ENCODE results near the gene GMPR. TPM values are rescaled to one million over a fixed set of nuclear protein-coding genes. Genes with fewer than 3 reads are reported as not detected.
A peak's percentile ranks its signal among the peaks of the same experiment; 100 is the strongest.

Gene GMPR
- total and polyA plus RNA-seq, 4 experiments from 2014 or later: 0.56 to 0.68 TPM; not detected in 2

DNA sequence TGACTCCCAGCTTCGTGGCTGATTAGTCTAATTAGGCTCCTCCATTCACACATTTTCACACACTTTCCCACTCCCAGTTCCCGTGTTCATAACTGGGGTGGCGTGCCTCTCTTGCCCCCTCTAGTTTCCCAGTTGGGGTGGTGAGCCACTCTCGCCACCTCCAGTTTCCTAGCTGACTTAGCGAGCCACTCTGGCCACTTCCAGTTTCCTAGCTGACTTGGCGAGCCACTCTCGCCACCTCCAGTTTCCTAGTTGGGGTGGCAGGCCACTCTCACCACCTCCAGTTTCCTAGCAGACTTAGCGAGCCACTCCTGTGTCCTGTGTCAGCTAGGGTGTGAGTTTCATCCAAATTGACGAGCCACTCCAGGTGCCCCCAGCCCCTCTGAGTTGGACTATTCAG, 7.4 kb upstream of the GMPR start:
- H3K27ac Mint-ChIP-seq: no peak overlapping the region
- no peak for DNase-seq
- intact Hi-C loops (cut with micrococcal nuclease): no loop called here
- H3K4me1 ChIP-seq (ENCODE audit: insufficient read depth, low read length): no peaks in the 10 kb centered on the region
- H3K9me3 ChIP-seq (ENCODE audit: control insufficient read depth in 1 of 2, low read length in 2 of 2): no peaks in the 10 kb centered on the region
- H3K4me1 Mint-ChIP-seq: peaks cover 0 to 1% (median 0%) of the 10 kb centered on the region in 4 donors
- H3K36me3 Mint-ChIP-seq: no peaks in the 10 kb centered on the region
- ChIA-PET POLR2A (ENCODE audit: partially characterized antibody) (no interaction called here), CTCF (ENCODE audit: partially characterized antibody) (no interaction called here)
- H3K27ac ChIP-seq (ENCODE audit: low read depth, low read length): no peak overlapping the region
- no peaks in the 10 kb centered on the region for H3K9me3 Mint-ChIP-seq
- peaks cover 12 to 16% of the 10 kb centered on the region in 2 donors for H3K27me3 Mint-ChIP-seq
- H3K4me3 Mint-ChIP-seq: no peak overlapping the region
- H3K27me3 ChIP-seq (ENCODE audit: insufficient read depth, low read length): no peaks in the 10 kb centered on the region
- H3K4me3 ChIP-seq (ENCODE audit: low read length in 2 of 2): no peak overlapping the region
- no peaks in the 10 kb centered on the region for H3K36me3 ChIP-seq (ENCODE audit: insufficient read depth, low read length)

DNA sequence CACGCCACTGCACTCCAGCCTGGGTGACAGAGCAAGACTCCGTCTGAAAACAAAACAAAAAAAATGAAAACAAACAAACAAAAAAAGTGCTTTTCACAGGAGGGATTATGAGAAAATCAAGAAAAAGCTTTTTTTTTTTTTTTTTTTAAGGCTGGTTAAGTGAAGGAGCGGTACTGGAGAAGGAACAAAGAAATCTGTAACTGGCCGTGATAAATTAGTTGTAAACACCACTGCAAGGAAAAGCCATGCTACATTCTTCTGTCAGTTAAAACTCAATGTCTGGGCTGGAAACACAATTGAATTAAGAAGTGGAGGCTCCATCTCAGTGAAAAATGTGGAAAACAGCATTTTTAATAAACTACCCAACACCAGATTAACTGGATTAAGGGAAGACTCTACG, 6.3 kb upstream of the GMPR start:
- ChIA-PET CTCF (ENCODE audit: partially characterized antibody) (no interaction called here), POLR2A (ENCODE audit: partially characterized antibody) (no interaction called here)
- DNase-seq: no peak

DNA sequence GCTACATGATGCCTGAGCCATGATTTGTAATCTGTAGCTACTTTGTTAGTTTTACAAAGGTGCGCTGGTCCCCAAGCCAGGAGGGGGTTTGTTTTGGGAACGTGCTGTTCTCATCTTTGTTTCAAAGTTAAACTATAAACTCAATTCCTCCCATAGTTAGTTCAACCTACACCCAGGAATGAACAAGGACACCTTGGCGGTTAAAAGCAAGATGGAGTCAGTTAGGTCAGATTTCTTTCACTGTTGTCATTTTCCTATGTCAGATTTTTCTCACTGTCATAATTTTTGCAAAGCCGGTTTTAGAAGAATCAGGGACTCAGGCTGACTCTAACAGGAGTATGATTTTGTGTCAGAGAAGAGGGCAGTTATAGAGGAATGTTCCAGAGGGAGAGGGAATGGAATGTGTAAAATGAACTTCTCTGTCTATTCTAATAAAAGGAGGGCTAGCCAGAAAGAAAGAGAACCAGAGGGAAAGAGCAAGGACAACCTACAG, 2.3 kb upstream of the GMPR start:
- H3K9me3 ChIP-seq (ENCODE audit: control insufficient read depth in 1 of 2, low read length in 2 of 2): no peaks in the 10 kb centered on the region
- Mint-ChIP-seq H3K27ac (peak overlapping the region in 1 of 7 donors; percentile 32), H3K4me1 (peaks cover 14 to 26% (median 20%) of the 10 kb centered on the region in 4 donors), H3K9me3 (no peaks in the 10 kb centered on the region), H3K36me3 (peaks cover 0 to 3% of the 10 kb centered on the region in 2 donors), H3K27me3 (peaks cover 21 to 25% of the 10 kb centered on the region in 2 donors), H3K4me3 (peak overlapping the region in 2 of 8 donors; percentile 7 to 18)
- H3K27ac ChIP-seq (ENCODE audit: low read depth, low read length): no peak overlapping the region
- peaks cover 9% of the 10 kb centered on the region for H3K27me3 ChIP-seq (ENCODE audit: insufficient read depth, low read length)
- CTCF ChIA-PET (ENCODE audit: partially characterized antibody): interaction anchor here (1.4 kb wide), 1 partner anchor 11 kb away, joined by 6 read pairs; no protein-coding TSS in a partner anchor
- DNase-seq: no peak
- H3K4me3 ChIP-seq (ENCODE audit: low read length in 2 of 2): no peak overlapping the region
- POLR2A ChIA-PET (ENCODE audit: partially characterized antibody): no interaction called here
- H3K4me1 ChIP-seq (ENCODE audit: insufficient read depth, low read length): peaks cover 22% of the 10 kb centered on the region
- intact Hi-C loops (cut with micrococcal nuclease): no loop called here
- H3K36me3 ChIP-seq (ENCODE audit: insufficient read depth, low read length): no peaks in the 10 kb centered on the region

More for the DNA sequence above, 6.3 kb upstream of the GMPR start:
- Histone ChIP-seq H3K27me3 (ENCODE audit: insufficient read depth, low read length) (no peaks in the 10 kb centered on the region), H3K9me3 (ENCODE audit: control insufficient read depth in 1 of 2, low read length in 2 of 2) (no peaks in the 10 kb centered on the region), H3K36me3 (ENCODE audit: insufficient read depth, low read length) (no peaks in the 10 kb centered on the region), H3K4me1 (ENCODE audit: insufficient read depth, low read length) (peaks cover 5% of the 10 kb centered on the region), H3K27ac (ENCODE audit: low read depth, low read length) (no peak overlapping the region), H3K4me3 (ENCODE audit: low read length in 2 of 2) (no peak overlapping the region)
- Mint-ChIP-seq H3K27me3 (peaks cover 14 to 17% of the 10 kb centered on the region in 2 donors), H3K36me3 (no peaks in the 10 kb centered on the region), H3K4me3 (no peak overlapping the region), H3K9me3 (no peaks in the 10 kb centered on the region), H3K27ac (no peak overlapping the region), H3K4me1 (peaks cover 5 to 11% (median 8%) of the 10 kb centered on the region in 4 donors)
- intact Hi-C loops (cut with micrococcal nuclease): no loop called here

DNA sequence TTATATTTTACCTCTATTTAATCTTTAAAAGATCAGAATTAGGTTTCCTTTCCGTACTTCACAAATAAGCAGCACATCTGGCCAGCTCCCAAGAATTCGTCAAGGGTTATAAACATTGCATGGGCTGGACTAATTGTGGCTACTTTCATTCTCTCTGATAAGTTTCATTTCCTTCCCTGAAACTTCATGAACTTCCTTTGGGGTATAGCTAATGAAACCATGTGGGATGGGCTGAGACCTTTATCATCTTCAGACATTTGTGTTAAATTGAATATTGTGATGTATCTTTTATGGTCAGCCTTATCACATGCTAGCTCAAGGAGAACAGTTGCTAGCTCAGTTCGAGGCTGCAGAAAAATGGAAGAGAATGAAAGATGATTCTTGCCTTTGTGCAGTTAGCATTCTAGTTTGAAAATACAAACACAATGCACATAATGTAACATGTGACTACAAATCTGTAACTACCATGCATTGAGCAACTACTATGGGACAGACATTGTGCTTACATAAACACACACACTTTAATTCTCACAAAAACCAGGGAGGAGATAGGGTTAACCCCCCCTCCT, 1.7 kb upstream of the GMPR start:
- no peak overlapping the region for H3K27ac Mint-ChIP-seq
- intact Hi-C loops (cut with micrococcal nuclease): no loop called here
- CTCF ChIA-PET (ENCODE audit: partially characterized antibody): interaction anchor here (0.8 to 1.4 kb wide), 2 partner anchors 11 to 26 kb away, joined by 3 to 6 read pairs; no protein-coding TSS in a partner anchor

DNA sequence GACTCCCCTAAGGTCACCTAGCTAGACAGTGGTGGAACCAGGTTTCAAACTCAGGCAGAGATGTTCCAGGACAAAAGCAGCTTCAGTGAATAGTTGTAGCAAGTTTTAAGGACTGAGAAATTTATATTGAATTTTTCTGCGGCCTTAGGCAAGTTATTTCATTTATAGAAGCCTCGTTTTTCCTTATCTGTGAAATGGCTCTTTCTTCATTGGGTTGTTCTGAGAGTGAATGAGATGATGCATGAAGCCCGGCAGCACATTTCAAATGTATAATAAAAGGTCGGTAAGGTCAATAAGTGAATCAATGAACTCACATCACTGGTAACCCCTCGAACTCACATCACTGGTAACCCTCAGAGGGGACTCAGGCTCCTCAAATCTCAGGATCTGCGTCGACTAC, 1.1 kb upstream of the GMPR start:
- no peak overlapping the region for H3K27ac ChIP-seq (ENCODE audit: low read depth, low read length)
- H3K9me3 ChIP-seq (ENCODE audit: control insufficient read depth in 1 of 2, low read length in 2 of 2): no peaks in the 10 kb centered on the region
- H3K4me3 ChIP-seq (ENCODE audit: low read length in 2 of 2): no peak overlapping the region
- Mint-ChIP-seq H3K4me1 (peaks cover 14 to 26% (median 20%) of the 10 kb centered on the region in 4 donors), H3K9me3 (no peaks in the 10 kb centered on the region), H3K27me3 (peaks cover 21 to 23% of the 10 kb centered on the region in 2 donors), H3K4me3 (peak overlapping the region; percentile 32 to 87 (median 70)), H3K27ac (no peak overlapping the region), H3K36me3 (peaks cover 0 to 3% of the 10 kb centered on the region in 2 donors)
- POLR2A ChIA-PET (ENCODE audit: partially characterized antibody): no interaction called here
- CTCF ChIA-PET (ENCODE audit: partially characterized antibody): interaction anchor here (0.8 to 1.4 kb wide), 2 partner anchors 10 to 26 kb away, joined by 3 to 6 read pairs; no protein-coding TSS in a partner anchor
- peaks cover 22% of the 10 kb centered on the region for H3K4me1 ChIP-seq (ENCODE audit: insufficient read depth, low read length)
- no peak for DNase-seq
- intact Hi-C loops (cut with micrococcal nuclease): no loop called here
- H3K36me3 ChIP-seq (ENCODE audit: insufficient read depth, low read length): no peaks in the 10 kb centered on the region
- peaks cover 9% of the 10 kb centered on the region for H3K27me3 ChIP-seq (ENCODE audit: insufficient read depth, low read length)

More for the DNA sequence above, 1.7 kb upstream of the GMPR start:
- Histone ChIP-seq H3K4me1 (ENCODE audit: insufficient read depth, low read length) (peaks cover 22% of the 10 kb centered on the region), H3K9me3 (ENCODE audit: control insufficient read depth in 1 of 2, low read length in 2 of 2) (no peaks in the 10 kb centered on the region), H3K27me3 (ENCODE audit: insufficient read depth, low read length) (peaks cover 9% of the 10 kb centered on the region), H3K27ac (ENCODE audit: low read depth, low read length) (no peak overlapping the region), H3K36me3 (ENCODE audit: insufficient read depth, low read length) (no peaks in the 10 kb centered on the region), H3K4me3 (ENCODE audit: low read length in 2 of 2) (no peak overlapping the region)
- peaks cover 0 to 3% of the 10 kb centered on the region in 2 donors for H3K36me3 Mint-ChIP-seq
- peaks cover 21 to 25% of the 10 kb centered on the region in 2 donors for H3K27me3 Mint-ChIP-seq
- POLR2A ChIA-PET (ENCODE audit: partially characterized antibody): no interaction called here
- peaks cover 14 to 26% (median 20%) of the 10 kb centered on the region in 4 donors for H3K4me1 Mint-ChIP-seq
- peak overlapping the region; percentile 27 to 87 (median 52) for H3K4me3 Mint-ChIP-seq
- DNase-seq: no peak
- H3K9me3 Mint-ChIP-seq: no peaks in the 10 kb centered on the region

DNA sequence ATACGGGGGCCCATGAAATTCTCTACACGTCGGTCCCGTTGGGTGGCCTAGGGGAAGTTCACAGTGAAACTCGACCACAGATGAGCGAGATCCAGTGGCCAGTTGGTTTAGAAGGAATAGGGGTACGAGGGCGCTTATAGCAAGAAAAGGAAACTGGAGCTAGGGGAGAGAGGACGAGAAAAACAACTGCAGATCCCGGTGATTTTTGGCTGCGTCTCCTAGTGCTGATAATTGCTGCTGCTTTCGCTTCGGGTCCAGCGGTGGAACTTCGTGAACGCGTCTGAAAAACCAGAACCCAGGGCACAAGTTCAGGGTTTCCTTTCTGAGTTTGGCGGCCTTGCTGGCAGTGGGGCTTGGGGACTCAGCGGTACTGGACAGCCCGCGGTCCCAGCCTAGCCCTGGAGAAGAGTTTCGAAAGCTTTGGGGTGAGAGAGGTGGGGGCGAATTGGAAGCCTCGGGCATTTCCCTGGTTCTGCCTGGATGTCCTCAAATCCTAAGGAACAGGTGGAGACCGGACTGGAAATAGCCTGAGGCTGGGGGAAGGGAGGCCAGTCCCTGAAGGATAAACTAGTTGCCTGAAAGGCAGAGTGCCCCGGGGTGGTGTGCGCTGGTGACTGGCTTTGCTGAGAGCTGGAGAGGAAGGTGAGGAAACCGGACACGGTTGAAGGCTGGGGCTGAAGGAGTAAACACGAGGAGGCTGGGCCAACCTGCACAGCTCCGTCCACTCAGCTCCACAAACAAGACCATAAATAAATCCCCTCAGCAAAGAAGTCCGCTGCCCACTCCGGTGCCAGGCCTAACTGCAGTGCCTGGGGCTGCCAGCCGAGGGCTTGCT, 793 bp downstream of the GMPR start:
- Mint-ChIP-seq H3K4me1 (peaks cover 14 to 26% (median 20%) of the 10 kb centered on the region in 4 donors), H3K27ac (peak overlapping the region in 5 of 7 donors; percentile 37 to 87 (median 73)), H3K27me3 (peaks cover 14 to 19% of the 10 kb centered on the region in 2 donors), H3K9me3 (no peaks in the 10 kb centered on the region), H3K4me3 (peak overlapping the region; percentile 87 to 99 (median 92)), H3K36me3 (peaks cover 0 to 3% of the 10 kb centered on the region in 2 donors)
- H3K27ac ChIP-seq (ENCODE audit: low read depth, low read length): no peak overlapping the region
- intact Hi-C loops (cut with micrococcal nuclease): no loop called here
- peak overlapping the region; percentile 61 to 75 for H3K4me3 ChIP-seq (ENCODE audit: low read length in 2 of 2)
- ChIA-PET CTCF (ENCODE audit: partially characterized antibody) (no interaction called here), POLR2A (ENCODE audit: partially characterized antibody) (interaction anchor here (0.9 kb wide), 1 partner anchor 81 kb away, joined by 3 read pairs; no protein-coding TSS in a partner anchor)
- H3K4me1 ChIP-seq (ENCODE audit: insufficient read depth, low read length): peaks cover 22% of the 10 kb centered on the region
- no peaks in the 10 kb centered on the region for H3K9me3 ChIP-seq (ENCODE audit: control insufficient read depth in 1 of 2, low read length in 2 of 2)
- no peaks in the 10 kb centered on the region for H3K36me3 ChIP-seq (ENCODE audit: insufficient read depth, low read length)
- peaks cover 9% of the 10 kb centered on the region for H3K27me3 ChIP-seq (ENCODE audit: insufficient read depth, low read length)
- DNase-seq: peak in 2 of 5 donors; percentile 9 to 15

DNA sequence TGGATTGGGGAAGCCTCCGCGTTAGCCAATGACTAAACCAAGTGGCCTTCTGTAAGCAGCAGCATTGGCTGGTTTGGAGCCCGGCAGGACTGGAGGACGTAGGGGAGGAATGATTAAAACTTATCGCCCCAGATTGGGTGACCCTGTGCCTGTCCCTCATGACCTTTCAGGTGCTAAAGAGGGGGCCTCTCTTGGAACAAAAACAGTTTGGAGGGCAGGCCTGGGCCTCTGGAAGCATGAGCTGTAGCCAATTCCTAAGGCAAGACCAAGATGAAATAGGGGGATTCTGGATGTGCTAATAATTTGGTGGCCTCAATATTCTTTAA, 1.4 kb downstream of the GMPR start:
- Mint-ChIP-seq H3K4me3 (peak overlapping the region in 2 of 8 donors; percentile 95 to 96), H3K36me3 (peaks cover 0 to 3% of the 10 kb centered on the region in 2 donors), H3K4me1 (peaks cover 14 to 26% (median 20%) of the 10 kb centered on the region in 4 donors), H3K27me3 (peaks cover 16 to 19% of the 10 kb centered on the region in 2 donors), H3K9me3 (no peaks in the 10 kb centered on the region), H3K27ac (no peak overlapping the region)
- H3K4me3 ChIP-seq (ENCODE audit: low read length in 2 of 2): no peak overlapping the region
- no peak for DNase-seq
- ChIA-PET CTCF (ENCODE audit: partially characterized antibody) (no interaction called here), POLR2A (ENCODE audit: partially characterized antibody) (interaction anchor here (0.9 kb wide), 1 partner anchor 80 kb away, joined by 3 read pairs; no protein-coding TSS in a partner anchor)
- H3K27me3 ChIP-seq (ENCODE audit: insufficient read depth, low read length): peaks cover 9% of the 10 kb centered on the region
- peaks cover 22% of the 10 kb centered on the region for H3K4me1 ChIP-seq (ENCODE audit: insufficient read depth, low read length)
- no peaks in the 10 kb centered on the region for H3K36me3 ChIP-seq (ENCODE audit: insufficient read depth, low read length)
- intact Hi-C loops (cut with micrococcal nuclease): no loop called here
- H3K27ac ChIP-seq (ENCODE audit: low read depth, low read length): no peak overlapping the region
- H3K9me3 ChIP-seq (ENCODE audit: control insufficient read depth in 1 of 2, low read length in 2 of 2): no peaks in the 10 kb centered on the region

Data from CD4-positive, alpha-beta memory T cell (primary cell).